Measurements from ENCODE around the gene SFMBT2.

Gene SFMBT2

DNA sequence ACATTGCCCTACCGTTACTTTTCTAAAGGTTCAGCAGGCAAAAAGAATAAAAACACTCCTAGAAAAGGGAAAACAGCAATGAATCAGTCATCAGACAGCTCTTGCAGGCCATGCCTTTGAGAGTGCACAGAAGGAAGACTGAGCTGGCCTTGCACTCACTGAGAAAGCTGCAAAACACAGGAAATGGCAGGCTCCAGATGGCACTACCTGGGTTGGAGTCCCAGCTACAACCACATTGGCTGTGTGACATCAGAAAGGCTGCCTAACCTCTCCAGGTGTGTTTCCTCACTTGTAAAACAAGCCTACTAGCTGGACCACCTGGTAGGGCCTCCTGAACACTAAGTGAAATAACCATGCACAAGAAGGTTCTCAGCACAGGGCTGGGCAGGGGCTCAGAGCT is 113.7 kb downstream of the SFMBT2 start:
- no peaks in the 10 kb centered on the region for H3K27me3 ChIP-seq (ENCODE audit: control insufficient read depth, insufficient read depth, low read length)
- H3K36me3 ChIP-seq (ENCODE audit: control insufficient read depth, insufficient read depth, low read length) = no peaks in the 10 kb centered on the region
- H3K4me3 ChIP-seq (ENCODE audit: low read length) = no peak overlapping the region
- no peaks in the 10 kb centered on the region for H3K4me1 ChIP-seq (ENCODE audit: control insufficient read depth, insufficient read depth, low read length)
- no peak overlapping the region for H3K9ac ChIP-seq (ENCODE audit: low read length)
- no peaks in the 10 kb centered on the region for H3K9me3 ChIP-seq (ENCODE audit: control insufficient read depth, low read length)

GRCh38 chr10:7296648-7297047 is 114.2 kb downstream of the SFMBT2 start:
- Histone ChIP-seq H3K4me1 (ENCODE audit: control insufficient read depth, insufficient read depth, low read length) (no peaks in the 10 kb centered on the region), H3K9ac (ENCODE audit: low read length) (no peak overlapping the region), H3K36me3 (ENCODE audit: control insufficient read depth, insufficient read depth, low read length) (no peaks in the 10 kb centered on the region), H3K4me3 (ENCODE audit: low read length) (no peak overlapping the region), H3K27me3 (ENCODE audit: control insufficient read depth, insufficient read depth, low read length) (no peaks in the 10 kb centered on the region), H3K9me3 (ENCODE audit: control insufficient read depth, low read length) (no peaks in the 10 kb centered on the region)

GRCh38 chr10:7296076-7296475 is 114.8 kb downstream of the SFMBT2 start:
- Histone ChIP-seq H3K27me3 (ENCODE audit: control insufficient read depth, insufficient read depth, low read length) (no peaks in the 10 kb centered on the region), H3K9me3 (ENCODE audit: control insufficient read depth, low read length) (no peaks in the 10 kb centered on the region), H3K9ac (ENCODE audit: low read length) (no peak overlapping the region), H3K4me3 (ENCODE audit: low read length) (no peak overlapping the region), H3K4me1 (ENCODE audit: control insufficient read depth, insufficient read depth, low read length) (no peaks in the 10 kb centered on the region), H3K36me3 (ENCODE audit: control insufficient read depth, insufficient read depth, low read length) (no peaks in the 10 kb centered on the region)

GRCh38 chr10:7293378-7293920 is 117.4 kb downstream of the SFMBT2 start:
- H3K4me1 ChIP-seq (ENCODE audit: control insufficient read depth, insufficient read depth, low read length) = no peaks in the 10 kb centered on the region
- H3K9me3 ChIP-seq (ENCODE audit: control insufficient read depth, low read length) = no peaks in the 10 kb centered on the region
- no peak overlapping the region for H3K9ac ChIP-seq (ENCODE audit: low read length)
- no peaks in the 10 kb centered on the region for H3K36me3 ChIP-seq (ENCODE audit: control insufficient read depth, insufficient read depth, low read length)
- no peak overlapping the region for H3K4me3 ChIP-seq (ENCODE audit: low read length)
- H3K27me3 ChIP-seq (ENCODE audit: control insufficient read depth, insufficient read depth, low read length) = no peaks in the 10 kb centered on the region

DNA sequence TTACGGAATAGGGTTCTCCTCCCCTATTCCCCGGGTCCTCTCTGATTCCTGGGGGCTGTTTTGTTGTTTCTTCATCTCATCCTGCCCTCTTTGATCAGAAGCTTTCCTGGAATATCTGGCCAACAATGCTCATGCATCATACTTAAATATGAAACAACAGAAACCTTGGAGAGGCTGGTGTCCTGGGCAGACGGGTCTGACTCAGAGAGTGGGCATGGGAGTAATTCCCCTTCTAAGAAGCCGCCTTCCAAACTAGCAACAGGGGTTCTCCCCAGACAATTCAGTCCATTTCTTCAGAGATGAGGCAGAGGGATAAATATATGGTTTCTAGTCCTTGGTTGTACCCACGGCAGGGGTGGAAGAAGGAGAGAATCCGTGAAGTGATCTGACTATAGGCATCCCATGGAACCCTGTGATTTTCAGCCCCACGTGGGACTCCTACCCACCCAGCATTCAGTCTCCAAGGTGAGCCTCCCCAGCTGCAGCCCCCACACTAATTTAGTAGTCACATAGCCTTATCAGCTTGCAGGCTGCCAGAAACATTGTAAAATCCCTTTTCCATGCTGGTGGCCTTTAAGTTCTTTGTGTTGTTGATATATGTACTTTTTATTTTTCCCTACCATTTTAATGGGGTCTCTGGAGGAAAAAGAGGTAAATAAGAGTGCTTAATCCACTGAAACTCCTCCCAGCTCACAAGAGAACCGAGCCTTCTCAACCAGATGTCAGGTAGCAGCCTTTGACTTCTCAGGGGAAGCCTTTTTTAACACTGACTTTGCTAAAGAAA is 119.2 kb downstream of the SFMBT2 start:
- no peak overlapping the region for H3K4me3 ChIP-seq (ENCODE audit: low read length)
- H3K9me3 ChIP-seq (ENCODE audit: control insufficient read depth, low read length) = no peaks in the 10 kb centered on the region
- no peaks in the 10 kb centered on the region for H3K27me3 ChIP-seq (ENCODE audit: control insufficient read depth, insufficient read depth, low read length)
- no peaks in the 10 kb centered on the region for H3K36me3 ChIP-seq (ENCODE audit: control insufficient read depth, insufficient read depth, low read length)
- H3K4me1 ChIP-seq (ENCODE audit: control insufficient read depth, insufficient read depth, low read length) = no peaks in the 10 kb centered on the region
- no peak overlapping the region for H3K9ac ChIP-seq (ENCODE audit: low read length)

- Histone ChIP-seq H3K9me3 (ENCODE audit: control insufficient read depth, low read length) (no peaks in the 10 kb centered on the region), H3K27me3 (ENCODE audit: control insufficient read depth, insufficient read depth, low read length) (no peaks in the 10 kb centered on the region), H3K4me3 (ENCODE audit: low read length) (no peak overlapping the region), H3K36me3 (ENCODE audit: control insufficient read depth, insufficient read depth, low read length) (no peaks in the 10 kb centered on the region), H3K4me1 (ENCODE audit: control insufficient read depth, insufficient read depth, low read length) (no peaks in the 10 kb centered on the region), H3K9ac (ENCODE audit: low read length) (no peak overlapping the region)
These were observed 122.7 kb downstream of the SFMBT2 start for GRCh38 chr10:7288060-7288690.

GRCh38 chr10:7287377-7287776 is 123.5 kb downstream of the SFMBT2 start:
- Histone ChIP-seq H3K9ac (ENCODE audit: low read length) (no peak overlapping the region), H3K27me3 (ENCODE audit: control insufficient read depth, insufficient read depth, low read length) (no peaks in the 10 kb centered on the region), H3K9me3 (ENCODE audit: control insufficient read depth, low read length) (no peaks in the 10 kb centered on the region), H3K4me1 (ENCODE audit: control insufficient read depth, insufficient read depth, low read length) (no peaks in the 10 kb centered on the region), H3K36me3 (ENCODE audit: control insufficient read depth, insufficient read depth, low read length) (no peaks in the 10 kb centered on the region), H3K4me3 (ENCODE audit: low read length) (no peak overlapping the region)

DNA sequence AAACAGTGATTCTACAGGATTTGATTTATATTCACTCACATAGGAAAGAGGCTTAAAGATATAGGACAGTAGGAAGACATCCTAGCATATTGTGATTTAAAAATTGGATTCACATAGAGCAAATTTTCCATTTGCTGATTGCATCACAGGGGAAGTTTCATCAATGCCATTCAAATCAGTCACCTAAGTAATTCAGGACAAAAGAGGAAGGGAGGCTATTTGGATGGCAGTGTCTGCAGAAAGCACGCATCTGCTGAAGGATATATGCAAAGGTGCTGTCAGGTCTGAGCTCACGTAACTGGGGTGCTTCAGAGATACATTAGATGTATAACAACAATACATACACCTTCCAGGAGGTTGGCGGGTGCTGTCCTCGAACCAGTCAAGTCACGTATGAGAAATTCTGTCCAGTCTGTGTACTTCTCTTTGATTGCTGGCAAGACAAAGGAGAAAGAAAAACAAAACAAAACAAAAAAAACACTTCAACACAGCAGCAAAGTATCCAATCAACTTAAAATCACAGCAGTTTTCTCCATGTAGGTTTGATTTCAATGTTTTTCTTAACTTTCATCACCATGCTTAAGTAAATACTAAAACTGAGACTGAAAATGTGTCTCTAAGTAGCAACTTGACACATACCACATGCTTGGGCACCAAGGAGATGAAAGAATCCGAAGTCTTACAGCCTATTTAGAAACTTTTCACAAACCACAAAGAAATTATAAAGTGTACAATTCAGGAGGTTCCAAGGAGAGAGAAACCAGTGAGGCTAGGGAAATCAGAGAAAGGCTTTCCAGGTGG is 125.1 kb downstream of the SFMBT2 start:
- no peaks in the 10 kb centered on the region for H3K4me1 ChIP-seq (ENCODE audit: control insufficient read depth, insufficient read depth, low read length)
- no peaks in the 10 kb centered on the region for H3K36me3 ChIP-seq (ENCODE audit: control insufficient read depth, insufficient read depth, low read length)
- H3K9ac ChIP-seq (ENCODE audit: low read length) = no peak overlapping the region
- H3K4me3 ChIP-seq (ENCODE audit: low read length) = no peak overlapping the region
- no peaks in the 10 kb centered on the region for H3K9me3 ChIP-seq (ENCODE audit: control insufficient read depth, low read length)
- no peaks in the 10 kb centered on the region for H3K27me3 ChIP-seq (ENCODE audit: control insufficient read depth, insufficient read depth, low read length)

DNA sequence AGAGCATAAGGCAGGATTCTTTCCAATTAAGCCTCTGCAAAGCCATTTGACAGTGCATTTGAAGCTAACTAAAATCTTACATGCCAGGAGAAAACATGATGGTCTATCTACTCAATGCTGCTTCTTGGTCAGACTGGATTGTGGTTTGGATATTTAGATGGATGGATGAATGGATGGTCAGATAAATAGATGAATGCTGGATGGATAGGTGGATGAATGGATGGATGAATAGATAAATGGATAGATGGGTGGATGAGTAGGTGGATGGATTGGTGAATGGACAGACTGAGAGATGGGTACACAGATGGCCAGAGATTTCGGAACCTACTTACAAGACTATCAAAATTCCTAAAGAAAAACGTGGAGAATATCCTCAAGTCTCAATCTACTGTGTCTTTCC is 127.6 kb downstream of the SFMBT2 start:
- no peaks in the 10 kb centered on the region for H3K4me1 ChIP-seq (ENCODE audit: control insufficient read depth, insufficient read depth, low read length)
- no peak overlapping the region for H3K9ac ChIP-seq (ENCODE audit: low read length)
- no peak overlapping the region for H3K4me3 ChIP-seq (ENCODE audit: low read length)
- no peaks in the 10 kb centered on the region for H3K27me3 ChIP-seq (ENCODE audit: control insufficient read depth, insufficient read depth, low read length)
- H3K36me3 ChIP-seq (ENCODE audit: control insufficient read depth, insufficient read depth, low read length) = no peaks in the 10 kb centered on the region
- H3K9me3 ChIP-seq (ENCODE audit: control insufficient read depth, low read length) = no peaks in the 10 kb centered on the region

- no peak overlapping the region for H3K4me3 ChIP-seq (ENCODE audit: low read length)
- no peaks in the 10 kb centered on the region for H3K4me1 ChIP-seq (ENCODE audit: control insufficient read depth, insufficient read depth, low read length)
- H3K9me3 ChIP-seq (ENCODE audit: control insufficient read depth, low read length) = no peaks in the 10 kb centered on the region
- no peak overlapping the region for H3K9ac ChIP-seq (ENCODE audit: low read length)
- no peaks in the 10 kb centered on the region for H3K36me3 ChIP-seq (ENCODE audit: control insufficient read depth, insufficient read depth, low read length)
- no peaks in the 10 kb centered on the region for H3K27me3 ChIP-seq (ENCODE audit: control insufficient read depth, insufficient read depth, low read length)
These were observed 128.4 kb downstream of the SFMBT2 start for GRCh38 chr10:7282457-7282856.

- no peaks in the 10 kb centered on the region for H3K9me3 ChIP-seq (ENCODE audit: control insufficient read depth, low read length)
- no peaks in the 10 kb centered on the region for H3K4me1 ChIP-seq (ENCODE audit: control insufficient read depth, insufficient read depth, low read length)
- H3K4me3 ChIP-seq (ENCODE audit: low read length) = no peak overlapping the region
- H3K9ac ChIP-seq (ENCODE audit: low read length) = no peak overlapping the region
- no peaks in the 10 kb centered on the region for H3K27me3 ChIP-seq (ENCODE audit: control insufficient read depth, insufficient read depth, low read length)
- H3K36me3 ChIP-seq (ENCODE audit: control insufficient read depth, insufficient read depth, low read length) = no peaks in the 10 kb centered on the region
These were observed 129.4 kb downstream of the SFMBT2 start for GRCh38 chr10:7281429-7281828.

GRCh38 chr10:7279303-7279702 is 131.5 kb downstream of the SFMBT2 start:
- Histone ChIP-seq H3K27me3 (ENCODE audit: control insufficient read depth, insufficient read depth, low read length) (no peaks in the 10 kb centered on the region), H3K4me3 (ENCODE audit: low read length) (no peak overlapping the region), H3K9me3 (ENCODE audit: control insufficient read depth, low read length) (no peaks in the 10 kb centered on the region), H3K9ac (ENCODE audit: low read length) (no peak overlapping the region), H3K36me3 (ENCODE audit: control insufficient read depth, insufficient read depth, low read length) (no peaks in the 10 kb centered on the region), H3K4me1 (ENCODE audit: control insufficient read depth, insufficient read depth, low read length) (no peaks in the 10 kb centered on the region)

Measured in mucosa of stomach (tissue), 1 donor.